Retina (tissue), 1 donor: Measurements from ENCODE around the gene EGLN2.
"Not testable (repeated sequence)": the region's sequence is repeated elsewhere in the genome, so short reads cannot be mapped to it uniquely, and the experiment has no call there.

Experiments used
- DNase-seq: peaks from one replicate; pipeline ENCODE4 v3.0.0-alpha.2; 2016

The EGLN2 gene

DNA sequence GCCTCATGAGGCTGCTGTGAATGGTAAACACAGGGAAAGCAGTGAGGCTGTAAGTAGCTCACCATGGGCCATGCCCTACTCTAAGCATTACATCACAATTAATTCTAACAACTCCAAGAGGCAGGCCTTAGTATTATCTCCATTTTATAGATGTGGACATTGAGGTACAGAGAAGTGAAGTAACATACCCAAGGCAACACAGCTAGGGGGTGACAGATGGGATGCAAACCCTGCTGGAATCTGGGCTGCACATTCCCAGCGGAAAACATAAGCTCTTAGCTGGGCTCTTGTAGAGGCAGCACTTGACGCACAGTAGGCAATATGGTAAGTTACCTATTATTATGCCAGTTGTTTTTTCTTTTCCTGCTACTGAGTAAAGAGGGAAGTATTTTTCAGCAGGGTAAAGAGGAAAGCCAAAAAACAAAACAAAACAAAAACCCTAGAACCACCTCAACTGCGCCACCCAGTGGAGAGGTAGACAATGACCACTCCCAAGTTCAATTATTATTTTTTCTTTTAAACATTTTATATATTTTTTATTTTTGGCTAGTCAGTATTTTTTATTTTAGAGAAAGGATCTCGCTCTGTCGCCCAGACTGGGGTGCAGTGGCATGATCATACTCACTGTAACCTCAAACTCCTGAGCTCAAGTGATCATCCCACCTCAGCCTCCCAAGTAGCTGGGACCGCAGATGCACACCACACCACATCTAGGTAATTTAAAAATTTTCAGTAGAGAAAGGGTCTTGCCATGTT is 20.7 kb downstream of the EGLN2 start:
- DNase-seq = not testable (repeated sequence)

DNA sequence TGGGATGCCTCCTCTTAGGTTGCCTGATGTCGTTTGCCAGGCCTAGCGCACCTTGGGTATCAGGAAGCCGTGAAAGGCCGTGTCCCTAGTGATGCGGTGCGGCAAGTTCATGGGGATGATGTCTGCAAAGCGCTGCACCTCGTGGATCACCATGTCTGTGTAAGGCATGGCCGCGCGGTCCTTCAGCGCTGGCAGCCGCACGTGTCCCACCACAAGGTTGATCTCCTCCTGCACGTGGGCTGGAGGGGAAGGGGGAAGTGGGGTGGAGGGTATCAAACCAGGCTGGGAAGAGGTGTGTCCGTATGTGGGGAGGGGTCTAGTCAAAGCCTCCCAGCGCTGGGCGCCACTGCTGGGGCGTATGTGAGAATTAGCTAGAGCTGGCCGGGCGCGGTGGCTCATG is 23.2 kb downstream of the EGLN2 start:
- no peak for DNase-seq

DNA sequence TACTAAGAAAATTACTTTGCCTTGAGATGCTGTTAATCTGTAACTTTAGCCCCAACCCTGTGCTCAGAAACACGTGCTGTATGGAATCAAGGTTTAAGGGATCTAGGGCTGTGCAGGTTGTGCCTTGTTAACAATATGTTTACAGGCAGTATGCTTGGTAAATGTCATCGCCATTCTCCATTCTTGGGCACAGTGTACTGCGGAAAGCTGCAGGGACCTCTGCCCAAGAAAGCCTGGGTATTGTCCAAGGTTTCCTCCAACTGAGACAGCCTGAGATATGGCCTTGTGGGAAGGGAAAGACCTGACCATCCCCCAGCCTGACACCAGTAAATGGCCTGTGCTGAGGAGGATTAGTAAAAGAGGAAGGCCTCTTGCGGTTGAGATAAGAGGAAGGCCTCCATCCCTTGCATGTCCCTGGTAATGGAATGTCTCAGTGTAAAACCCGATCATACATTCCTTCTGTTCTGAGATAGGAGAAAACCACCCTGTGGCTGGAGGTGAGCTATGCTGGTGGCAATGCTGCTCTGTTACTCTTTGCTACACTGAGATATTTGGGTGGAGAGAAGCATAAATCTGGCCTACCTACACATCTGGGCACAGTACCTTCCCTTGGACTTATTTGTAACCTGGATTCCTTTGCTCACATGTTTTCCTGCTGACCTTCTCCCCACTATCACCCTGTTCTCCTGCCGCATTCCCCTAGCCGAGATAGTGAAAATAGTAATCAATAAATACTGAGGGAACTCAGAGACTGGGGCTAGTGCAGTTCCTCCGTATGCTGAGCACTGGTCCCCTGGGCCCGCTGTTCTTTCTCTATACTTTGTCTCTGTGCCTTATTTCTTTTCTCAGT is 23.9 kb downstream of the EGLN2 start:
- not testable (repeated sequence) for DNase-seq

DNA sequence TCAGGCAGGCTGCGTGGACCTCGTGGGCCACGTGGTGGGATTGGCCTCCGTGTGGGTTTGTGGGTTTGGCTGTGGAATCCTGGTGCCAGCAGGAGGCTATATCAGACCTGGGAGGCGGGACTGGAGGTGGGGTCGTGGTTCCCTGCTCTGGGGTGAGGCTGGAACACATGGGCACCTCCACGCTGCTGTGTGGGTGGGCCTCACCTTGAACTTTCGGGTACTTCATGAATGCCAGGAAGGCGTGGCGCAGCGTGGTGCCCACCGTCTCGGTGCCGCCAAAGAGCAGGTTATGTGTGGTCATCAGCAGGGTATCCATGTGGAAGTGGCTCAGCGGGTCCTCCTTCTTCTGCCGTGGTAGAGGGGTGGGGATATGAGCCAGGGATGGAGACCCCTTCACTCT is 25.9 kb downstream of the EGLN2 start:
- not testable (repeated sequence) for DNase-seq

DNA sequence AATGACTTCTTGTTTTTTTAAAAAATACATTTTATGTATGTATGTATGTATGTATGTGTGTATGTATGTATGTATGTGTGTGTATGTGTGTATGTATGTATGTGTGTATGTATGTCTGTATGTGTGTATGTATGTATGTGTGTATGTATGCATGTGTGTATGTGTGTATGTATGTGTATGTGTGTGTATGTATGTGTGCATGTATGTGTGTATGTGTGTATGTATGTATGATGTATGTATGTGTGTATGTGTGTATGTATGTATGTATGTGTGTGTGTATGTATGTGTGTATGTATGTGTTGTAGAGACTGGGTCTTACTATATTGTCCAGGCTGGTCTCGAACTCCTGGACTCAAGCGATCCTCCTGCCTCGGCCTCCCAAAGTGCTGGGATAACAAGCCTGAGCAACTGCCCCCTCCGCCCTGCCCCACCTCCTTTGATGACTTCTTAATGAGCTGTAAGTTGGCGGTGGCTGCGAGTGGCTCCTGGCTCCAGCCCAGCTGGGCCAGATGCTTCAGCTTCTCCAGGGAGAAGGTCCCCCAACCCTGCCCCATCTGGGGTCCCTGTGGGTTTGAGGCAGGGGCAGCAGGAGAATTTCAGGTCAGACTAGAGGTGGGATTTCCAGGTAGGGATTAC is 26.6 kb downstream of the EGLN2 start:
- DNase-seq = not testable (repeated sequence)

DNA sequence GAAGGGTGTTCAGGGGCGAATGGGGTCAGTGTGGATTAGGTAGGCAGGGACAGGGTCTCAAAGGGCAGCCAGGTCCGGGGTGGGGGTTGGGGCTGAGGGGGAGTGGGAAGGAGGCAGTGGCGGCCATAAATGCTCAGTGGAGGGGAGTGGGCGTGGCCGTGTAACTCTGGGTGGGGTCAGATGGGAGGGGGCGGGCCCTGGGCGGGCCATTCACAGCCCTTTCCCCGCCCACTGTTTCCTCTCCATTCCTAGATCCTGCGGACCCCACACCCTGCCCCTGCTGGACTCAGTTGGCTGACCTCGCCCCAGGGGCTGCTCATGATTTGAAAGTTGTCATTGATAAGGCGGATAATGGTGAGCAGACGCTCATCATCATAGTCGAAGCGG is 27.3 kb downstream of the EGLN2 start:
- not testable (repeated sequence) for DNase-seq

DNA sequence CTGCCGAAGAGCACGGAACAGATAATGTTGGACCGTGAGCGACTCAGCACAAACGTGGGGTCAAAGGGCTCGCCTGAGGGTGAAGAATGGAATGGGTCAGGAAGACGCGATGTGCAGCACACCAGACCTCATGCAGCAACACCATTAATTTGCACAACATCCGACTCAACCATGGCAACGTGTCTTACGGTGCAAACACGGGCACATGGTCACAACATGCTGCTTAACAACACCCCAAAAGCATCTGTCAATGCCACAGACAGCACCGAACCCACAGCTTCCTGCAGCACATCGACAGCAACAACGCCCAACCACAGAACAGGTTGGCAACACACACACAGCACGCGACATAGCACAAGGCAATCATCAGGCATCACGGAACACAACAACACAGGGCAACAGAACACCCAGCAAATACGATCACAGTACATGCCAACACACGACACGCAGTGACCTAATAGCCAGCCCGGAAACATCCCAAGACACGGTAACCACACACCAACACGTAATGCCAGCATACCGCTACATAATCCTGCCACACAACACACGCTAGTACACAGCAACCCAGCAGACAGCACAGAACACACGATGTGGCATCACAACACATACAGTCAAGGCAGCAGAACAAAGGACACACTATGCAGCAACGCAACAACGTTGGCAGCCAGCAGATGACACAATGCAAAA is 27.9 kb downstream of the EGLN2 start:
- DNase-seq = not testable (repeated sequence)

DNA sequence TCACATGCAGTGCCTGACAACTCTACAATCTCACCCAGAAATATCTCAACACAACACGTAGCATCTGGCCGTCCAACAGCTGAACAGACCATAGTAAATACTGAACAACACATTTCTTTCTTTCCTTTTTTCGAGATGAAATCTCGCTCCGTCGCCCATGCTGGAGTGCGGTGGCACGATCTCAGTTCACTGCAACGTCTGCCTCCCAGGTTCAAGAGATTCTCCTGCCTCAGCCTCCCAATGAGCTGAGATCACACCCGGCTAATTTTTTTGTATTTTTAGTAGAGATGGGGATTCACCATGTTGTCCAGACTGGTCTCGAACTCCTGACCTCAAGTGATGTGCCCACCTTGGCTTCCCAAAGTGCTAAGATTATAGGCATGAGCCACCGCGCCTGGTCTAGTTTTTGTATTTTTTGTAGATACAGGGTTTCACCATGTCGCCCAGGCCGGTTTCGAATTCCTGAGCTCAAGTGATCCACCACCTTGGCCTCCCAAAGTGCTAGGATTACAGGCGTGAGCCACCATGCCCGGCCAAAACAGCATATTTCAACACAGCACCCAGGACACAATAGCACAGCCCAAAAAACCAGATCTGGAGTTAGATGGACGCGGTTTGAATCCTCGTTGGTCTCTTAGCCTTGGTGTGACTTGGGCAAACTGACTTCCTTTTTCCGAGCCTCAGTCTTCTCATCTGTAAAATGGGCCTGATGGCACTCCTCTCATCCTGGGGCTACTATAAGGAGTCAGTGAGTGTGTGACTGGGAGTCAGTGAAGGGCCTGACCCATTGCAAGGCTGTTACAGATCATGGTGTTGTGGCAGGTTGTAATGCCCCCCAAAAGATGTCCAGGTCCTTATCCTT is 28.6 kb downstream of the EGLN2 start:
- DNase-seq = no peak

DNA sequence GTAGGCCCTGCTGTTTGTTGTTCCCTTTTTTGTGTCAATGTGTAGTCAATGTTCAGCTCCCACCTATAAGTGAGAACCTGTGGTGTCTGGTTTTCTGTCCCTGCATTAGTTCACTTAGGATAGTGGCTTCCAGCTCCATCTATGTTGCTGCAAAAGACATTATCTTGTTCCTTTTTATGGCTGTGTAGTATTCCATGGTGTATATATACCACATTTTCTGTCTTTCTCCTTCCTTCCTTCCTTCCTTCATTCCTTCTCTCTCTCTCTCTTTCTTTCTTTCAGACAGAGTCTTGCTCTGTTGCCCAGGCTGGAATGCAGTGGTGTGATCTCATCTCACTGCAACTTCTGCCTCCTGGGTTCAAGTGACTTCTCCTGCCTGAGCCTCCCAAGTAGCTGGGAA is 30.2 kb downstream of the EGLN2 start:
- DNase-seq = no peak

DNA sequence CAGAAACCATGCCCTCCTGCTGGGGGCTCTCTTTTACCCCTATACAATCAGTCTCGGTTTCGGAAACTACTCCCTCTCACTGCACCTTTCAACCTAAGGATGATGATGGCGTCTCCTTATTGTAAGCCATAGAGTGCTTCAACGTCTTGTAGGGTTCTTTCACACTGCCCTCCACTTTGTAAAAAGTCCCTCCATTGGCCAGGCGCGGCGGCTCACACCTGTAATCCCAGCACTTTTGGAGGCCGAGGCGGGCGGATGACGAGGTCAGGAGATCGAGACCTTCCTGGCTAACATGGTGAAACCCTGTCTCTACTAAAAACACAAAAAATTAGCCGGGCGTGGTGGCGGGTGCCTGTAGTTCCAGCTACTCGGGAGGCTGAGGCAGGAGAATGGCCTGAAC is 31.8 kb downstream of the EGLN2 start:
- DNase-seq = not testable (repeated sequence)

DNA sequence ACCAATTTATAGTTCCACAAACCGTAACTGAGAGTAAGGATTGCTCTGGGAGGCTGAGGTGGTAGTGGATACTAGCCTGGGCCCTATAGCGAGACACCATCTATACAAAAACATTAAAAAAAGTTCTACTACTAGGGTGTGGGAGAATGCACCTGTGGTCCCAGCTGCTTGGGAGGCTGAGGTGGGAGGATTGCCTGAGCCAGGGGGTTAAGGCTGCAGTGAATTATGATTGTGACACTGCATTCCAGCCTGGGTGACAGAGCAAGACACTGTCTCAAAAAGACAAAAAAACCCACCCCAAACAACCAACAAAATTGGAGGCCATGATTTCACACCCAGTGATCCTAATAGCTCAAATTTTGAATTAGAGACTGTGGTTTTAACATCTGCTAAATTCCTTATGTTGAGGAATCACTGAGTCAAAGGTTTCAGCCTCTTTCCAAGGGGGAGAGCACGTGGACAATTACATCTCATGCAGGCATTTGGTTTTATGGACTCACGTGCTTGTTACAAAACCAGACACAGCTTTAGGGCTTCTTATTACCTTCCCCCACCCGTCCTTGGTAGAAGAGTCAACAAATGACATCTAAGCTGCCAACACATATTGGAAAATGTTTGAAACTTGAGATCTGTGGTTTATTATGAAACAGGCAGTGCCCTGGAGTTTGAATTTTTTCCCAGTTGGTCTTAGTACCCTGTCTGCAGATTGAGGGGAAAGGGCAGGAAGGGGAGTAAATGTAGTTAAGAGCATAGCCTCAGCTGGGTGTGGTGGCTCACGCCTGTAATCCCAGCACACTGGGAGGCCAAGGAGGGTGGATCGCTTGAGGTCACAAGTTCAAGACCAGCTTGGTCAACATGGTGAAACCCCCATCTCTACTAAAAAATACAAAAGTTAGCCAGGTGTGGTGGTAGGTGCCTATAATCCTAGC is 32.8 kb downstream of the EGLN2 start:
- DNase-seq = no peak

DNA sequence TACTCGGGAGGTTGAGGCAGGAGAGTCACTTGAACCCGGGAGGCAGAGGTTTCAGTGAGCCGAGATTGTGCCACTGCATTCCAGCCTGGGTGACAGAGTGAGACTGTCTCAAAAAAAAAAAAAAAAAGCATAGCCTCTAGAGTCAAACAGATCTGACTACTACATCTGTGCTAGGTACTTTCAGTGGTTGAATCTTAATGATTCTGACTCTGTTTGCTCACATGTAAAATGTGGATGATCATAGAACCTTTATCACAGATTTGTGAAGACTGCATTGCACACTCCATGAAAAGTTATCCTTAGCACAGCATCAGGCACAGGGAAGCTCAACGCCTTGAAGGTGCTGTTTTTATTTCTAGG is 33.4 kb downstream of the EGLN2 start:
- not testable (repeated sequence) for DNase-seq

DNA sequence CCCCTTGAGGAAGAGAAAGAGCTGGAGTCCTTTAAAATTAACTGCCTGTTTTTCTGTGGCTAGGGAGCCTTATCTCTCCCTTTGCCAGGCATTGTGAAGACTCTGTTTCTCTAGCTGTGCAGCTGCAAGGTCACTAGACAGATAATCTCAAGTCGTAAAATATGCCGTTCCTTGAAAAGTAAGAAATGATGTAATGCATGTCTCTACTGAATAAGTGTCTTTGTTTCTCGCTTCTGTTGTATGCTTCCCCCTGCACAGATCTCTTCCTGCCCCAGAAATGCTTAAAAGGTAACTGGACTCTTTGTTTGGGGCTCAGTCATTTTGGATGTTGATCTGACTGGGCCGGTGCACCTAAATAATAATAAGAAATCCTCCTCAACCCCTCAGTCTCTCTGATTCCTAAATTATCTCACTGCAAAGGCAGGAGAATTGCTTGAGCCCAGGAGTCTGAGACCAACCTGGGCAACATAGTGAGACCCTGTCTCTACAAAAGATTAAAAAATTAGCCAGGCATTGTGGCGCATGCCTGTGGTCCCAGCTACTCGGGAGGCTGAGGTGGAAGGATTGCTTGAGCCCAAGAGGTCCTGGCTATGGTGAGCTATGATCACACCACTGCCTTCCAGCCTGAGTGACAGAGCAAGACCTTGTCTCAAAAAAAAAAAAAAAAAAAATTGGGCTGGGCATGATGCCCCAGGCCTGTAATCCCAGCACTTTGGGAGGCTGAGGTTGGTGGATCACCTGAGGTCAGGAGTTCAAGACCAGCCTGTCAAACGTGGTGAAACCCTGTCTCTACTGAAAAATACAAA is 34.9 kb downstream of the EGLN2 start:
- DNase-seq = not testable (repeated sequence)

DNA sequence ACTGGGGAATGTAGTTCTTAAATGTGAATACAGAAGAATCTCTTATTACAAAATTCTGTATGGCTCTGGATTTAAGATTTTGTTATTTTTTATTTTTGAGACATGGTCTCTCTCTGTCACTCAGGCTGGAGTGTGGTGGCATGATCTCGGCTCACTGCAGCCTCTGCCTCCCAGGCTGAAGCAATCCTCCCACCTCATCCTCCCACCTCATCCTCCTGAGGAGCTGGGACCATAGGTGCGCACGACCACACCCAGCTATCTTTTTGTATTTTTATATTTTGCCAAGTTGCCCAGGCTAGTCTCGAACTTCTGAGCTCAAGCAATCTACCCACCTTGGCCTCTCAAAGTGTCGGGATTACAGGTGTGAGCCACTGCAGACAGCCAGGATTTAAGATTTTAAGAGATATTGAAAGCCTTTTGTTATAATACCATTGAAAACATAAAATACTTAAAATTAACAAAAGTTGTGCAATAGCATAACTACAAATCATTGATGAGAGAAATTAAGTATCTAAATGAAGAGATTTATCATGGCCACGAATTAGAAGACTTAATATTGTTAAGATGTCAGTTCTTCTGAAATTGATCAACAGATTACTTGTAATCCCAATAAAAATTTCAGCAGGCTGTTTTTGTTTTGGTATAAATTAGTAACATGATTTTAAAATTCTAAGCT is 37.9 kb downstream of the EGLN2 start:
- no peak for DNase-seq

DNA sequence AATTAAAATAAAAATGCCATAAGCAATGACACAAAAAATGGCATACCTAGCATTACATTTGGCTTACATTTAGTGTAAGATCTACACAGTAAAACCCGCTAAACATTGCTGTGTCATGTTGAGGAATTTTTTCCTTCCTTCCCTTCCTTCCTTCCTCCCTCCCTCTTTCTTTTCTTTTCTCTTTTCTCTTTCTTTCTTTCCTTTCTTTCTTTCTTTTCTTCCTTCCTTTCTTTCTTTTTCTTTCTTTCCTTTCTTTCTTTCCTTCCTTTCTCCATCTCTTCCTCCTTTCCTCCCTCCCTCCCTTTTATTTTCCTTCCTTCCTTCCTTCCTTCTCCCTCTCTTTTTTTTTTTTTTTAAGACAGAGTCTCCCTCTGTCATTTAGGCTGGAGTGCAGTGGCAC is 39.5 kb downstream of the EGLN2 start:
- DNase-seq = not testable (repeated sequence)

DNA sequence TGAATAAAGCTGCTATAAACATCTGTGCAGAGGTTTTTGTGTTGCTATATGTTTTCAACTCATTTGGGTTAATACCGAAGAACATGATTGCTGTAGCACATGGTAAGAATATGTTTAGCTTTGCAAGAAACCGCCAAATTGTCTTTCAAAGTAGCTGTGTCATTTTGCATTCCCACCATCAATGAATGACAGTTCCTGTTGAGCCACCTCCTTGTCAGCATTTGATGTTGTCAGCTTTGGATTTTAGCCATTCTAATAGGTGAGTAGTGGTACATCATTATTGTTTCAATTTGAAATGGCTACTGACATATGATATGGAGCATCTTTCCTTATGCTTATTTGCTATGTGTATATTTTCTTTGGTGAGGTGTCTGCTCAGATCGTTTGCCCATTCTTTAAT is 43.0 kb downstream of the EGLN2 start:
- DNase-seq = not testable (repeated sequence)

DNA sequence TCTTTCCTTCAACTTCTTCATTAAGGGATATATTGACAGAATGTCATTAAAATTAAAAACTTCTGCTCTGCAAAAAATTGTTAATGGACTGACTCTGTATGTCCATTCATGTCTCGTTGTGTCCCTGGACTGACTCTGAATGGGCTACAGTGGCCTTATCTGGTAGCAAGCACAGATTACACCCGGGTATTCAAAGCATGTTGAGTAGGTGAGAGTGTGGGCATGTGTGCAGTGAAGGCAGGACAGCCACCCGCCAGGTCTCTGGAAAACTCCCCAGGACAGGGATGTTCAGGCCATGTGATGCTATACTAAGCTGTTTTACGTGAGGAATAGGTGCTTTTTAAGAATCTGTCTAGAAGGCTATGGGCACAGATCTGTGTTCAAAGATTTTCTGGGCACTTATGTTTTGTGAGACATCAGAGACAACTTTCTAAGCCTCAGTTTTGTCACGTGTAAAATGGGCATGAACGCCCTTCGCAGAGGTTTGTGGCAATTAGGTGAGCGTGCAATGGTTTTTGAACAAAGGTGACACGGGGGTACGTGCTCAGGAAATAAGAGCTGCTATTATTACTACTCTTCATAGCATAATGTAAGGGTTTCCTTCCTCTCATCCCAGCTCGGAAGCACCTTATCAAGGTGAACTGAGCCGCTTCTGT is 44.1 kb downstream of the EGLN2 start:
- not testable (repeated sequence) for DNase-seq

DNA sequence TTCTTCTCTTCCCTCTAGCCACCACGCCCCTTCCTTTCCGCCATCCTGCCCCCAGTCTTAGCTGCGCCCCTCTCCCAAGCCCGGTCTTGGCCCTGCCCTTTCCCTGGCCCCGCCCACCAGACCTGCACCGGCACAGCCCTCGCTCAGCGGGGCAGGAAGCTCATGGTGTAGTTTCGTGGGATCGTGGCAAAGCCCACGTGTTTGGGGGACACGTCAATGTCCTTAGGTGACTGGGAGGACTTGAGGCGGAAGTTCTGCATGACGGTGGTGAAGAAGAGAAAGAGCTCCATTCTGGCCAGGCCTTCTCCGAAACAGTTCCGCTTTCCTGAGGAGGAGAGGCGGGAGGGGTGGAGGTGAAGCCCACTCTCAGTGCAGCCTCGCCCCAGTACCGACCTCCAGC is 44.7 kb downstream of the EGLN2 start:
- not testable (repeated sequence) for DNase-seq

DNA sequence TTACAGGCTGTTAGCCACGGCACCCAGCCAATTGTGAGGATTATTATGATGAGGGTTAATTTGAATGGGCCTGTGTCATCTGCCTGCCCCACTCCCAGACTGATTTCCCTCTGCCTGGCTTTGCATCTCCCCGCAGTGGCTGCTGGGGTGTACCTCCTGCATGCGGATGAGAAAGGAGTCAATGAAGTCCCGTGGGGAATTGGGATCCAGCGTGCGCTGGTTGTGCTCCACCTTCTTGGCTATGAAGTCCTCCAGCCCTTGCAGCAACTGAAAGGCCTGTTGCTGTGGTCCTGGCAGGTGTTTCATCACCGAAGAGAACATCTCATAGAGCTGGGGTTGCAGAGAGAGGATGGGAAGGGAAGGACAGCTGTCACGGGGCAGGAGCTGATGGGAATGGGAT is 47.7 kb downstream of the EGLN2 start:
- not testable (repeated sequence) for DNase-seq
